Measurements from ENCODE around the gene PLCG2. TPM values are rescaled to one million over a fixed set of nuclear protein-coding genes. Genes with fewer than 3 reads are reported as not detected.

PLCG2 gene
- total RNA-seq, 1 donor from 2014 or later, result 47.6 TPM

DNA sequence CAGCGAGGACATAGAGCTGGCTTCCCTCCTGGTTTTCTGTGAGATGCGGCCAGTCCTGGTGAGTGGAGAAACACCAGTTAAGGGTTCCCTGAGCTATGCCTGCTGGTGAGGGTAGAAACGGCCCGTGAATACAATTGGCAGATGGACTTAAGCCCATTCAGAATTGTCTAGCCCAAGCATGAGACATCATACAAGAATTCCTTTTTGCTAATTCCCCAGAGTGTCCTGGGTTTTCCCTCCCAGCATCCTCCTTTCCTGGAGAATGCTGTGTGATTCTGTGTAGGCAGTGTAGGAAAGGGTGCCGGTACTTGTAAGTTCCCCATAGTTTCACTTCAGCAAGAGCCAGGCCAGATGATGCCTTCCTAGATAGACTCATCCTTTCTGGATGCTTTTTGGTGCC, 167.1 kb downstream of the PLCG2 start:
- peaks cover 38% of the 10 kb centered on the region for H3K36me3 ChIP-seq
- TF ChIP-seq, protein P1, sequence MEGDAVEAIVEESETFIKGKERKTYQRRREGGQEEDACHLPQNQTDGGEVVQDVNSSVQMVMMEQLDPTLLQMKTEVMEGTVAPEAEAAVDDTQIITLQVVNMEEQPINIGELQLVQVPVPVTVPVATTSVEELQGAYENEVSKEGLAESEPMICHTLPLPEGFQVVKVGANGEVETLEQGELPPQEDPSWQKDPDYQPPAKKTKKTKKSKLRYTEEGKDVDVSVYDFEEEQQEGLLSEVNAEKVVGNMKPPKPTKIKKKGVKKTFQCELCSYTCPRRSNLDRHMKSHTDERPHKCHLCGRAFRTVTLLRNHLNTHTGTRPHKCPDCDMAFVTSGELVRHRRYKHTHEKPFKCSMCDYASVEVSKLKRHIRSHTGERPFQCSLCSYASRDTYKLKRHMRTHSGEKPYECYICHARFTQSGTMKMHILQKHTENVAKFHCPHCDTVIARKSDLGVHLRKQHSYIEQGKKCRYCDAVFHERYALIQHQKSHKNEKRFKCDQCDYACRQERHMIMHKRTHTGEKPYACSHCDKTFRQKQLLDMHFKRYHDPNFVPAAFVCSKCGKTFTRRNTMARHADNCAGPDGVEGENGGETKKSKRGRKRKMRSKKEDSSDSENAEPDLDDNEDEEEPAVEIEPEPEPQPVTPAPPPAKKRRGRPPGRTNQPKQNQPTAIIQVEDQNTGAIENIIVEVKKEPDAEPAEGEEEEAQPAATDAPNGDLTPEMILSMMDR (IDR thresholded peaks at IDR 0.05), result no peak
- no peak for DNase-seq
- intact Hi-C loops (cut with DNase I), result no loop called here
- no peak for ATAC-seq
- H3K27me3 ChIP-seq, result no peaks in the 10 kb centered on the region
- peaks cover under 1% of the 10 kb centered on the region for H3K9me3 ChIP-seq
- H3K4me3 ChIP-seq, result no peak overlapping the region
- H3K27ac ChIP-seq, result no peak overlapping the region
- H3K4me1 ChIP-seq, result no peaks in the 10 kb centered on the region

DNA sequence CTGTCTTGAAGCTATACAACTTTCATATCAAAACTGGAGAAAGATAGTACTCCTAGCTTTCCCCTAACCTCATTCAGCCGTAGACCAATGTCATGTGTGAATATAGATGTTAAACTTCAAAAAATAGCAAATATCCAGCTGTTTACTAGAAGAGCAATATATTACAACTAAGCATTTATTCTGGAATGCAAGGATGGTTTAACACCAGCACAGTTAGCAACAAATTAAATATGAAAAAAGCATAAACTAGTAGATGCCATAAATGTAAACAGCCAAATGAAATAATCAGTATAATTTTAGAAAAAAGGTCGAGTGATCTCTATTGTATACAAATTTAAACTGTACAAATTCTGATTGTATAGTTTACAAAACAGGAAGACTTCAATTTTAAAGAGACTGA, 172.5 kb downstream of the PLCG2 start:
- Histone ChIP-seq H3K4me1 (no peaks in the 10 kb centered on the region), H3K36me3 (peaks cover 25% of the 10 kb centered on the region), H3K4me3 (no peak overlapping the region), H3K9me3 (peaks cover 8% of the 10 kb centered on the region), H3K27me3 (no peaks in the 10 kb centered on the region), H3K27ac (no peak overlapping the region)
- TF ChIP-seq, protein P1 (IDR thresholded peaks at IDR 0.05), result no peak
- DNase-seq (no peak), ATAC-seq (no peak)
- intact Hi-C loops (cut with DNase I), result no loop called here

DNA sequence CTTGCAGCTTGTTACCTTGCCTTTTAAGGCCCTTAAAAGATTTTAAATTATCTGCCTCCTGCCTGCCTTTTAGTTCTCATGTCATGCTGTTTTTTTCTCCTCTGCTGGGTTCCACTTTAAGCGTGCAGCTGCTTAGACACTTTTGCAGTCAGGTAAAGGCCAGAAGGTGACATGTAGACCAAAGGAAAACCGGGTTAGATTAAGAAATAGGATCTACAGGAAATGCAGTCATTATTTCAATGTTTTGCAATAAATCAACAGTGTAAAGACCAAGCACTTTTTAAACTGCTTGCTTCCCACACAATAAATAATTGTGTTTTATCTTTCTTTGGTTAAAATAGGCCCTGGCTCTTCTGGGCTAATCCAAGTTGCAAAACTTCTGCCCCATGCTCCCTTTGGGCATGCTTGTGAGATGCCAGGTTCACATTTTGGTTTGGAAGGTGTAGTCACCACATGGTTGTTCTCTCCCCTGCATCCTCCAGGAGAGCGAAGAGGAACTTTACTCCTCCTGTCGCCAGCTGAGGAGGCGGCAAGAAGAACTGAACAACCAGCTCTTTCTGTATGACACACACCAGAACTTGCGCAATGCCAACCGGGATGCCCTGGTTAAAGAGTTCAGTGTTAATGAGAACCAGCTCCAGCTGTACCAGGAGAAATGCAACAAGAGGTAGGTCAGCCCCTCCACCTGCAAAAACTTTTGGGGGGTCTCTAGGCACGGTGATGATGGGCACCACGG, 177.3 kb downstream of the PLCG2 start:
- DNase-seq, result peak; percentile 68
- TF ChIP-seq, protein P1 (IDR thresholded peaks at IDR 0.05), result no peak
- intact Hi-C loops (cut with DNase I), result no loop called here
- Histone ChIP-seq H3K27ac (no peak overlapping the region), H3K4me3 (no peak overlapping the region), H3K27me3 (no peaks in the 10 kb centered on the region), H3K9me3 (peaks cover 6% of the 10 kb centered on the region), H3K36me3 (no peaks in the 10 kb centered on the region), H3K4me1 (no peaks in the 10 kb centered on the region)
- peak; percentile 75 for ATAC-seq

DNA sequence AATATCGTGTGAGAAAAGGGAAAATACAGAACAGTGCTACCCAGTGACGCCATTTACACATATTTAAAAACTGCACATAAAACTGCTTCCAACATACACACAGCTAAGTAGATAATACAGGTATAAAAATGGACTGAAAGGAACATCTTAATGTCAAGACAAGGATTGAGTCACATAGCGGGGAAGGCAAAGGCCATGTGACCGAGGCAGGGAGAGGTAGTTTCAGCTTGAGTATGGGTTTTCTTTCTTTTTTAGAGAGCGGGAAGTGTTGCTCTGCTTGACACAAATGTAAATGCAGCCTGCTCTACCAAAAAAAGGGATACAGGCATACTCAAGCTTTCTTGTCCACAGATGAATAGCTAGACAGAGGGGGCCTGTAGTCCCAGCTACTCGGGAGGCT, 185.7 kb downstream of the PLCG2 start:
- no peaks in the 10 kb centered on the region for H3K27me3 ChIP-seq
- no peaks in the 10 kb centered on the region for H3K4me1 ChIP-seq
- TF ChIP-seq, protein P1 (IDR thresholded peaks at IDR 0.05), result no peak
- H3K9me3 ChIP-seq, result no peaks in the 10 kb centered on the region
- H3K27ac ChIP-seq, result no peak overlapping the region
- no peaks in the 10 kb centered on the region for H3K36me3 ChIP-seq
- no peak for DNase-seq
- ATAC-seq, result no peak
- intact Hi-C loops (cut with DNase I), result no loop called here
- no peak overlapping the region for H3K4me3 ChIP-seq

DNA sequence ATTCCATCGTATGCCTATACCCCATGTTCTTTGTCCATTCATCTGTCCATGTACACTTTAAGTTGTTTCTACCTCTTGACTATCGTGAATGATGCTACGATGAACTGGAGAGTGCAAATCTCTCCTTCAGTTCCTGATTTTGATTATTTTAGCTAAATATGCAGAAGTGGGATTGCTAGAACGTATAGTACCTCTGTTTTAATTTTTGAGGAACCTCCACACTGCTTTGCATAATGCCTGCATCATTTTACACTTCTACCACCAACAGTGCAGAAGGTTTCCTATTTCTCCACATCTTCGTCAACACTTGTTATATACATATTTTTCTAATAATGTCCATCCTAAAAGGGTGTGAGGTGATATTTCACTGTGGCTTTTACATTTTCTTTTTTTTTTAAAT, 188.3 kb downstream of the PLCG2 start:
- H3K4me1 ChIP-seq, result no peaks in the 10 kb centered on the region
- H3K27me3 ChIP-seq, result no peaks in the 10 kb centered on the region
- peaks cover 5% of the 10 kb centered on the region for H3K9me3 ChIP-seq
- H3K4me3 ChIP-seq, result no peak overlapping the region
- ATAC-seq (no peak), DNase-seq (no peak)
- intact Hi-C loops (cut with DNase I), result no loop called here
- TF ChIP-seq, protein P1 (IDR thresholded peaks at IDR 0.05), result no peak
- H3K27ac ChIP-seq, result no peak overlapping the region
- no peaks in the 10 kb centered on the region for H3K36me3 ChIP-seq

Measured in upper lobe of right lung (tissue), 1 donor.